ENCODE data around the gene HINFP.

HINFP gene

GRCh38 chr11:119121008-119121810 is at the start of gene HINFP:
Gene HINFP, plus strand, starts transcription at chr11:119121580. Its CDS starts 5,365 bp downstream, at chr11:119126945.
- H3K4me3 ChIP-seq (ENCODE audit: low read depth, low read length): peak within 1 kb of the TSS; percentile 89
- TF ChIP-seq, protein P1, sequence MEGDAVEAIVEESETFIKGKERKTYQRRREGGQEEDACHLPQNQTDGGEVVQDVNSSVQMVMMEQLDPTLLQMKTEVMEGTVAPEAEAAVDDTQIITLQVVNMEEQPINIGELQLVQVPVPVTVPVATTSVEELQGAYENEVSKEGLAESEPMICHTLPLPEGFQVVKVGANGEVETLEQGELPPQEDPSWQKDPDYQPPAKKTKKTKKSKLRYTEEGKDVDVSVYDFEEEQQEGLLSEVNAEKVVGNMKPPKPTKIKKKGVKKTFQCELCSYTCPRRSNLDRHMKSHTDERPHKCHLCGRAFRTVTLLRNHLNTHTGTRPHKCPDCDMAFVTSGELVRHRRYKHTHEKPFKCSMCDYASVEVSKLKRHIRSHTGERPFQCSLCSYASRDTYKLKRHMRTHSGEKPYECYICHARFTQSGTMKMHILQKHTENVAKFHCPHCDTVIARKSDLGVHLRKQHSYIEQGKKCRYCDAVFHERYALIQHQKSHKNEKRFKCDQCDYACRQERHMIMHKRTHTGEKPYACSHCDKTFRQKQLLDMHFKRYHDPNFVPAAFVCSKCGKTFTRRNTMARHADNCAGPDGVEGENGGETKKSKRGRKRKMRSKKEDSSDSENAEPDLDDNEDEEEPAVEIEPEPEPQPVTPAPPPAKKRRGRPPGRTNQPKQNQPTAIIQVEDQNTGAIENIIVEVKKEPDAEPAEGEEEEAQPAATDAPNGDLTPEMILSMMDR (IDR thresholded peaks at IDR 0.05; ENCODE audit: borderline replicate concordance, insufficient read depth, low read depth, low read length): no peak

DNA sequence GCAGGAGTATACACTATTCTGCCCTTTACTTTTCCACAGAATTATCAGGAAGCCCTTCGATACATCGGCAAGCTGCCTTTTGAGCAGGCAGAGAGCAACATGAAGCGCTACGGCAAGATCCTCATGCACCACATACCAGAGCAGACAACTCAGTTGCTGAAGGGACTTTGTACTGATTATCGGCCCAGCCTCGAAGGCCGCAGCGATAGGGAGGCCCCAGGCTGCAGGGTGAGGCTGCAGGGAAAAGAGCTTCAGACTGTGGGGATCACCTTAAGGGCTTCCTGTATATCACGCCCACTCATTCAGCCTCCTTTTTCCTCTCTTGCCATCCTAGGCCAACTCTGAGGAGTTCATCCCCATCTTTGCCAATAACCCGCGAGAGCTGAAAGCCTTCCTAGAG is 43.5 kb upstream of the HINFP start:
- no peak overlapping the region for H3K4me3 ChIP-seq (ENCODE audit: low read depth, low read length)
- TF ChIP-seq, protein P1 (IDR thresholded peaks at IDR 0.05; ENCODE audit: borderline replicate concordance, insufficient read depth, low read depth, low read length): no peak

GRCh38 chr11:119078675-119079420 is 42.5 kb upstream of the HINFP start:
- TF ChIP-seq, protein P1 (IDR thresholded peaks at IDR 0.05; ENCODE audit: borderline replicate concordance, insufficient read depth, low read depth, low read length): no peak
- H3K4me3 ChIP-seq (ENCODE audit: low read depth, low read length): no peak overlapping the region

DNA sequence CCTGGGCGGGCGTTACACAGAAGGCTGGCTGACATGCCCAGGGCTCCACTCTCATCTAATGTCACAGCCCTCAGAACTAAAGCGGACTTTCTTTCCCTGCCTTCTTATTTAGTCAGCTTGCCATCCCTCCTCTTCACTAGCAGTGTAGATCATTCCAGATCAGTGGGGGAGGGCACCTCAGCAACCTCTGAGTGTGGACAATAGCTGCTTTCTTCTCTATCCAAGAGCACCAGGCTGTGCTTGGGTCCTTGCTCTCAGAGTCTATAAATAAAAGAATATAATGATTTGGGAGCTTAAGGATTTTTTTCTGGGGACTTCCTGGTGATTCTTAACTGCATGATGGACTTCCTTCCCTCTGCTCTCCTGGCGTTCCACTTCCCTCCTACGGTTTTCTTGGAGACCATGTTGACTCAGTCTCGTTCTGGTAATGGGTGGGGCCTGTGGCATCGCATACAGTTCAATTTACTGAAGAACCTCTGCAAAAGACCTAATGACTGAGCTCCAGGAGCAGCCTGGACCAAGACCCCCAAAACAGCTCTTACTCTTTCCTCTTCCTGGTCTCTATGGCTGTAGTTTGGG is 39.6 kb upstream of the HINFP start:
- TF ChIP-seq, protein P1 (IDR thresholded peaks at IDR 0.05; ENCODE audit: borderline replicate concordance, insufficient read depth, low read depth, low read length): no peak
- H3K4me3 ChIP-seq (ENCODE audit: low read depth, low read length): no peak overlapping the region

- TF ChIP-seq, protein P1 (IDR thresholded peaks at IDR 0.05; ENCODE audit: borderline replicate concordance, insufficient read depth, low read depth, low read length): no peak
- H3K4me3 ChIP-seq (ENCODE audit: low read depth, low read length): peak within 1 kb of the TSS; percentile 70
These were observed 36.5 kb upstream of the HINFP start, which contains the start of gene HMBS for GRCh38 chr11:119084663-119085436. Gene HMBS, plus strand, starts transcription at chr11:119084881. Its CDS starts 153 bp downstream, at chr11:119085034.

DNA sequence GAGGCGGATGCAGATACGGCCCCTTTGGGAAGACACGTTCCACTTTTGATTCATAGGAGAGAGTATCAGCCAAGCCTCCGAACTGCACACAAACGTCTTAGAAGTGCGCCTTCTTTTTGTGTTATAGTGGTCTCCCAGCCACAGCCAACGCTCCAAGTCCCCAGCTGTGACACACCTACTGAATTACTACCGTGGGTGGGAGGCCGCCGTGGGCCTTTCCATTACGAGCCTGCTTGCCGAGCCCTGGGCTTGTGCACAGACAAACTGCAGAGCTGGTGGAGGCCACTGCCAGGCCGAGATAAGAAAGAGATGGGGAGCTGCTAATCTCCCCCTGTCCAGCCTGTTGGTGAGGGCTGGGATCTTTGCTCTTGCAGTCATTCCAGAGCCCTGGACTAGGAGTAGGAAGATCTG is 35.9 kb upstream of the HINFP start:
- peak overlapping the region; percentile 70 for H3K4me3 ChIP-seq (ENCODE audit: low read depth, low read length)
- TF ChIP-seq, protein P1 (IDR thresholded peaks at IDR 0.05; ENCODE audit: borderline replicate concordance, insufficient read depth, low read depth, low read length): no peak

All from GM12875 (cell line).